Measurements from ENCODE around the gene STAT3. TPM values are rescaled to one million over a fixed set of nuclear protein-coding genes. Genes with fewer than 3 reads are reported as not detected.
"Not testable (repeated sequence)": the region's sequence is repeated elsewhere in the genome, so short reads cannot be mapped to it uniquely, and the experiment has no call there.

STAT3 gene
- total RNA-seq, 1 donor from 2014 or later, result 210 TPM

DNA sequence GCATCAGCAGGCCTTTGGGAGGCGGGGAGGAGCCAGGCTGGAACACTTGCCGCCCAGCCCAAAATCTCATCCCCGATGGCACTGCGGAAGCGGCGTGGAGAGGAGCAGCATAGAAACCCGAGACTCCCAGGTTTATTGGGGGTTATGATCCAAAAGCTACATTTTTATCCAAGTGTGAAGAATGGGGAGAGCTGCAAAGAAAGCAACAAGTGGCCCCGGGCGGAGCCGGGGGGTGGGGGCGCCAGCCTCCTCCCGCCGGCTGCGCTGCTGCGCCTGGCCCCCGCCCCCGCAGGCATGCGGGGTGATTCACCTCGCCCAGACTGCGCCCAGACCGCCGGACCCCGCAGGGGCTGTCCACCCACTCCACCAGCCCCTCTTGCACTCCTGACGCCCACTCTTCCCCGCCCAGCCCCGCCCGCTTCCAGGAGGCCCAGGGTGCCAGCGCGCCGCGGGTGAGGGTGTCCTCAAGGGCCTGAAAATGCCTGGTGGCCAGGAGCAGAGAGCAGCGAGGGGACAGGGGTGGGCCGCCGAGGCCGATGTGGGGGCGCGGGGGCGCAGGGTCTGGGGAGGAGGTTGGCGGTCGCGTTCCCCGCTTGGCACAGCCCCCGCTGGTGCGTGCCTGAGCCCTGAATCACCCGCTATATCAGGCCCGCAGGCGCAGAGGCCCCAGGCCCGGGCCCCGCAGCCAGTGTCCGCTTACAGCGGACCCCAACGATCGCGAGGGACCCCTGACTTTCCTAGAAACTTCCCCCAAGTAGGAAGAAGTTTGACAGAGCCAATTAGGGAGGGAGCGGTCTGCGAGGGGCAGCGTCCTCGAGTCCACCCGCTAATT is 33.5 kb upstream of the STAT3 start:
- intact Hi-C loops (cut with DNase I), result loop anchor here (2.0 to 5.0 kb wide), 2 partner anchors 37 to 101 kb away; partner anchors contain the start of gene ATP6V0A1
- no peaks in the 10 kb centered on the region for H3K36me3 ChIP-seq
- peak in 1 of 2 donors; percentile 70 for TF ChIP-seq POLR2AphosphoS5 (IDR thresholded peaks at IDR 0.05; ENCODE audit: insufficient read depth in 1 of 2, low read depth in 1 of 2)
- TF ChIP-seq, protein P1, sequence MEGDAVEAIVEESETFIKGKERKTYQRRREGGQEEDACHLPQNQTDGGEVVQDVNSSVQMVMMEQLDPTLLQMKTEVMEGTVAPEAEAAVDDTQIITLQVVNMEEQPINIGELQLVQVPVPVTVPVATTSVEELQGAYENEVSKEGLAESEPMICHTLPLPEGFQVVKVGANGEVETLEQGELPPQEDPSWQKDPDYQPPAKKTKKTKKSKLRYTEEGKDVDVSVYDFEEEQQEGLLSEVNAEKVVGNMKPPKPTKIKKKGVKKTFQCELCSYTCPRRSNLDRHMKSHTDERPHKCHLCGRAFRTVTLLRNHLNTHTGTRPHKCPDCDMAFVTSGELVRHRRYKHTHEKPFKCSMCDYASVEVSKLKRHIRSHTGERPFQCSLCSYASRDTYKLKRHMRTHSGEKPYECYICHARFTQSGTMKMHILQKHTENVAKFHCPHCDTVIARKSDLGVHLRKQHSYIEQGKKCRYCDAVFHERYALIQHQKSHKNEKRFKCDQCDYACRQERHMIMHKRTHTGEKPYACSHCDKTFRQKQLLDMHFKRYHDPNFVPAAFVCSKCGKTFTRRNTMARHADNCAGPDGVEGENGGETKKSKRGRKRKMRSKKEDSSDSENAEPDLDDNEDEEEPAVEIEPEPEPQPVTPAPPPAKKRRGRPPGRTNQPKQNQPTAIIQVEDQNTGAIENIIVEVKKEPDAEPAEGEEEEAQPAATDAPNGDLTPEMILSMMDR (IDR thresholded peaks at IDR 0.05), result no peak
- H3K9me3 ChIP-seq, result no peaks in the 10 kb centered on the region
- H3K4me3 ChIP-seq, result peak overlapping the region; percentile 93
- H3K4me1 ChIP-seq, result peaks cover 58% of the 10 kb centered on the region
- H3K27me3 ChIP-seq, result no peaks in the 10 kb centered on the region
- DNase-seq (ENCODE audit: extremely low spot score in 2 of 2), result no peak
- peak overlapping the region; percentile 96 for H3K27ac ChIP-seq

DNA sequence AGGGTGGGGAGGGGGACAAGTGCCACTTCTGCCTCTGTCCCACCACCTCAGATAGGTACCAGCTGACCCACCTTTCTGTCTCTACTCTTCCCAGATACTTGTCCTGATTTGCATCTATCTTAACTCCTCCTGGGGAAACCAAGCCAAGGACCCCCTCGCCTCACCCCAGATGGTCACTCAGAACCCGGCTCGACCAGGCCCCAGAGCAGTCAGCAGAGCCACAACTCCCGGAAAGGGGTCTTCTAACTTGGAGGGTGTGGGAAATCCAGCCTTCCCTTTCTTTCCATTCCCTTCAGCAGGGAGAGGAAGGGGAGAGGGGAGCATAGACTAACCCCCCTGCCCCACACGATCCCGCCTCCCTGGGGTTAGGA is 32.9 kb upstream of the STAT3 start:
- intact Hi-C loops (cut with DNase I), result loop anchor here (5.0 kb wide), 1 partner anchor 101 kb away; no protein-coding TSS in a partner anchor
- H3K9me3 ChIP-seq, result no peaks in the 10 kb centered on the region
- peaks cover 62% of the 10 kb centered on the region for H3K4me1 ChIP-seq
- peak overlapping the region; percentile 93 for H3K4me3 ChIP-seq
- H3K27me3 ChIP-seq, result no peaks in the 10 kb centered on the region
- peak overlapping the region; percentile 96 for H3K27ac ChIP-seq
- TF ChIP-seq POLR2A (IDR thresholded peaks at IDR 0.05) (no peak), POLR2AphosphoS5 (IDR thresholded peaks at IDR 0.05; ENCODE audit: insufficient read depth in 1 of 2, low read depth in 1 of 2) (no peak)
- TF ChIP-seq, protein P1 (IDR thresholded peaks at IDR 0.05), result no peak
- H3K36me3 ChIP-seq, result no peaks in the 10 kb centered on the region
- no peak for DNase-seq (ENCODE audit: extremely low spot score in 2 of 2)

DNA sequence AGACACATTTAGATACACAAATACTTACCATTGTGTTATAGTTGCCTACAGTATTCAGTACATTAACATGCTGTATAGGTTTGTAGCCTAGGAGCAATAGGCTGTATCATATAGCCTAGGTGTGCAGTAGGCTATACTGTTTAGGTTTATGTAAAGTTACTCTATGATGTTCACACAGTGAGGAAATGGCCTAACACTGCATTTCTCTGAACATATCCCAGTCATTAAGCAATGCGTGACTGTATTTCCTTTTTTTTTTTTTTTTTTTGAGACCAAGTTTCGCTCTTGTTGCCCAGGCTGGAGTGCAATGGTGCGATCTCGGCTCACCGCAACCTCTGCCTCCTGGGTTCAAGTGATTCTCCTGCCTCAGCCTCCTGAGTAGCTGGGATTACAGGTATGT is 29.7 kb upstream of the STAT3 start:
- intact Hi-C loops (cut with DNase I); H3K36me3 ChIP-seq; H3K27me3 ChIP-seq; H3K27ac ChIP-seq; H3K4me3 ChIP-seq; DNase-seq (ENCODE audit: extremely low spot score in 2 of 2); H3K9me3 ChIP-seq: not testable (repeated sequence)
- peaks cover 76% of the 10 kb centered on the region for H3K4me1 ChIP-seq

DNA sequence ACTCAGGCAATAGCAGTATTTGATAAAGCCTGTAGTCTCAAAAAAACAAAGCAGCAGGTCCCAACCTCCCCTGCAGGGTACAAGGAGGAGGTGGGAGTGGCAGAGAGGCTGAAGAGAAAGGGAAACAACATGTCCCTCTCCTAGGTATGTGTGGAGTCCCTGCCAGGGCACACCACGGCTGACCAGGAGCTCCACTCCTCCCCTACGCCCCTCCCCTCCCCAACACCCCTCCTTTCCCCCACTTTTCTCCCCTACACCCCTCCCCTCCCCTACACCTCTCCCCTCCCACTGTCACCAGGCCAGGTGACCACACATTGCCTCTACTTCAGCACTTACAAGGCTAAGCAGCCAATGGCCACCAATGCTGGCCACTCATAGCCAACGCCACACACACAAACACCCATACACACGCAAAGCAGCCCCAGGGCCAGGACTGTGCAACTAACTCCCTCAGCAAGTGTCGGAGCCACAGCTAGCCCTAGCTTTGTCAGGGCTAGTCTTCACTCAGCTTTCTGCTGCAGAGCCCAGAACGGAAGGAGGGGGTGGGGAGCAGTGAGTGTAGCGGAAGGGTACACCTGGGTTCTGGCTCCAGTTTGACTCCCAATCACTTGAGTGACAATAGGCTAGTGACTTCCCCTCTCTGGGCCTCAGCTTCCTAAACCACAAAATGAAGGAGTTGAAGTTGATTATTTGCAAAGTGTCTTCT is 26.6 kb upstream of the STAT3 start:
- Histone ChIP-seq H3K36me3 (no peaks in the 10 kb centered on the region), H3K27me3 (no peaks in the 10 kb centered on the region), H3K27ac (peak overlapping the region; percentile 90), H3K4me1 (peaks cover 87% of the 10 kb centered on the region), H3K9me3 (no peaks in the 10 kb centered on the region), H3K4me3 (peak overlapping the region in 1 of 2 donors; percentile 24)
- DNase-seq (ENCODE audit: extremely low spot score in 2 of 2), result no peak
- TF ChIP-seq POLR2A (IDR thresholded peaks at IDR 0.05) (no peak), POLR2AphosphoS5 (IDR thresholded peaks at IDR 0.05; ENCODE audit: insufficient read depth in 1 of 2, low read depth in 1 of 2) (no peak)
- TF ChIP-seq, protein P1 (IDR thresholded peaks at IDR 0.05), result no peak
- intact Hi-C loops (cut with DNase I), result no loop called here

DNA sequence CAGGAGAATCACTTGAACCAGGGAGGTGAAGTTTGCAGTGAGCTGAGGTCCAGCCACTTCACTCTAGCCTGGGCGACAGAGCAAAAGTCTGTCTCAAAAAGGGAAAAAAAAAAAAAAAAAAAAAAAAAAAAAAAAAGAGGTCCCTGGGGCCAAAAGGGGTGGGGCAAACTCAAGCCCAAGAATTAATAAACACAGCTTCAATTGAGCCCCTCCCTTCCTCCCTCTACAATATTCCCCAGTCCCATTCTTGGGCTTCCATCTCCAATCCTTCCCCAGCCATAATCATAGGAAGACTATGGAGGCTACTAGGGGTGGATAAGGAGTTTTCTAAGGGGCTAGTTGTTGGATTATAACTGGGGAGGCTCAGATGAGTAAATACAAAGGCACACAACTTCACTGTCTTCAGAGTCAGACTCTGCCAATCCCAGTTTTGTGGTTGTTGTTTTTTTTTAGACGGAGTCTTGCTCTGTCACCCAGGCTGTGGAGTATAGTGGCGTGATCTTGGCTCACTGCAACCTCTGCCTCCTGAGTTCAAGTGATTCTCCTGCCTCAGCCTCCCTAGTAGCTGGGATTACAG is 25.3 kb upstream of the STAT3 start:
- no peaks in the 10 kb centered on the region for H3K27me3 ChIP-seq
- H3K4me1 ChIP-seq, result peaks cover 88% of the 10 kb centered on the region
- no peak overlapping the region for H3K4me3 ChIP-seq
- H3K9me3 ChIP-seq, result no peaks in the 10 kb centered on the region
- DNase-seq (ENCODE audit: extremely low spot score in 2 of 2), result no peak
- intact Hi-C loops (cut with DNase I), result no loop called here
- TF ChIP-seq POLR2AphosphoS5 (IDR thresholded peaks at IDR 0.05; ENCODE audit: insufficient read depth in 1 of 2, low read depth in 1 of 2) (no peak), POLR2A (IDR thresholded peaks at IDR 0.05) (no peak)
- TF ChIP-seq, protein P1 (IDR thresholded peaks at IDR 0.05), result no peak
- peak overlapping the region; percentile 90 for H3K27ac ChIP-seq
- no peaks in the 10 kb centered on the region for H3K36me3 ChIP-seq
